ENCODE results near the gene VAPB.

- TF ChIP-seq CTCF (IDR thresholded peaks at IDR 0.05) (no peak), POLR2AphosphoS5 (IDR thresholded peaks at IDR 0.05; ENCODE audit: insufficient read depth in 1 of 2, low read depth in 1 of 2) (no peak)
Measured at GRCh38 chr20:58482416-58482815, 93.4 kb downstream of the VAPB start.

Data from vagina (tissue), 2 donors.